Measurements from ENCODE around the gene STARD13. TPM values are rescaled to one million over a fixed set of nuclear protein-coding genes. Genes with fewer than 3 reads are reported as not detected.

The STARD13 gene
- total RNA-seq, 1 experiment from 2014 or later: 2.1 TPM

DNA sequence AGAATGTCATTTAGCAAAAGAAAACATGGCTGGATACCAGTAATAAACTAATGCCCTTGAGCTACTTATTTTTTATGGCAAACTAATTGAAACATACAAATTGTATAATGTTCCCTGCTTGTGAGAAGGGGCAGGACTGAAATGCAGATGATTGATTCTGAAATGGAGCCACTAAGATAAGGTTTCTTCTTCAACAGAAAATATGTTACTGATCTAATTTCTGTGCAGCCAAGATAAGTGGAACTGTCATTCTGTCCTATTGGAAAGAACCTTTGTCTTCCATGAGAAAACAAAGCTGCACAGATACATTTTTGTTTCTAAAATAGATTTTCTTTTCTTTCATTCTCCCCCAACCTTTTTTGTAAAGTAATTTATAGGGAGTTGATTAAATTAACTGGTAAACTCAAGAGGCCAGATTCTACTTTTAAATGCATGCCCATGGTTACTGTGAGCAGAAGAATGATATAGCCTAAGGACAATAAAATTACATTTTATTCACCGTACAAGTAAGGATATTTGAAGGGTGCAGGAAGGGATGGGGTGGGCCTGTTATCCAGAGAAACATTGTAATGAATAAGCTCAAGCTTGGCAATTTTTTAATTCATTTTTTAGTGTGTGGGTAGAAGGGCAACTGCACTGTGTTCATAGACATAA lies 39.9 kb downstream of the STARD13 start:
- H3K79me1 ChIP-seq (ENCODE audit: insufficient read depth, low read depth, low read length, poor library complexity, severe bottlenecking): no peaks in the 10 kb centered on the region
- no peaks in the 10 kb centered on the region for H3K27me3 ChIP-seq (ENCODE audit: insufficient read depth, low read length)
- no peak overlapping the region for H3K23ac ChIP-seq (ENCODE audit: insufficient read length, low read depth, low read length)
- H3K36me3 Mint-ChIP-seq (ENCODE audit: insufficient read depth in 1 of 3, low read depth in 3 of 3): peaks cover 8 to 12% (median 12%) of the 10 kb centered on the region in 3 experiments
- H3K79me2 ChIP-seq (ENCODE audit: insufficient read depth, low read length): no peaks in the 10 kb centered on the region
- H3K4me2 ChIP-seq (ENCODE audit: insufficient read depth, insufficient read length, low read length): no peak overlapping the region
- no peaks in the 10 kb centered on the region for H4K20me1 ChIP-seq (ENCODE audit: control insufficient read depth, insufficient read depth, insufficient read length)
- H3K9me3 Mint-ChIP-seq: peaks cover 13 to 14% of the 10 kb centered on the region in 2 experiments; a peak in 4 of 5 replicates
- TF ChIP-seq, protein P1, sequence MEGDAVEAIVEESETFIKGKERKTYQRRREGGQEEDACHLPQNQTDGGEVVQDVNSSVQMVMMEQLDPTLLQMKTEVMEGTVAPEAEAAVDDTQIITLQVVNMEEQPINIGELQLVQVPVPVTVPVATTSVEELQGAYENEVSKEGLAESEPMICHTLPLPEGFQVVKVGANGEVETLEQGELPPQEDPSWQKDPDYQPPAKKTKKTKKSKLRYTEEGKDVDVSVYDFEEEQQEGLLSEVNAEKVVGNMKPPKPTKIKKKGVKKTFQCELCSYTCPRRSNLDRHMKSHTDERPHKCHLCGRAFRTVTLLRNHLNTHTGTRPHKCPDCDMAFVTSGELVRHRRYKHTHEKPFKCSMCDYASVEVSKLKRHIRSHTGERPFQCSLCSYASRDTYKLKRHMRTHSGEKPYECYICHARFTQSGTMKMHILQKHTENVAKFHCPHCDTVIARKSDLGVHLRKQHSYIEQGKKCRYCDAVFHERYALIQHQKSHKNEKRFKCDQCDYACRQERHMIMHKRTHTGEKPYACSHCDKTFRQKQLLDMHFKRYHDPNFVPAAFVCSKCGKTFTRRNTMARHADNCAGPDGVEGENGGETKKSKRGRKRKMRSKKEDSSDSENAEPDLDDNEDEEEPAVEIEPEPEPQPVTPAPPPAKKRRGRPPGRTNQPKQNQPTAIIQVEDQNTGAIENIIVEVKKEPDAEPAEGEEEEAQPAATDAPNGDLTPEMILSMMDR (conservative IDR thresholded peaks at IDR 0.05): no peak
- no peak overlapping the region for H3K4me3 Mint-ChIP-seq
- peaks cover 0 to 3% of the 10 kb centered on the region in 2 experiments; a peak in 1 of 4 replicates for H3K4me1 Mint-ChIP-seq
- no peak overlapping the region for H2BK15ac ChIP-seq (ENCODE audit: low read depth, low read length)
- no peak overlapping the region for H3K9ac ChIP-seq (ENCODE audit: extremely low read depth, insufficient read length, low read length)
- H4K5ac ChIP-seq (ENCODE audit: insufficient read length, low read depth, low read length): no peak overlapping the region
- H3K9me3 ChIP-seq (ENCODE audit: control insufficient read depth, low read depth, low read length): no peaks in the 10 kb centered on the region
- no peak overlapping the region for H2AFZ ChIP-seq (ENCODE audit: low read length)
- no peak overlapping the region for H3K27ac ChIP-seq (ENCODE audit: insufficient read length, low read depth, low read length)
- no peak overlapping the region for H2BK12ac ChIP-seq (ENCODE audit: insufficient read length, low read depth, low read length)
- no peak overlapping the region for H3K56ac ChIP-seq (ENCODE audit: insufficient read length, low read depth, low read length)
- H4K8ac ChIP-seq (replicated peaks; ENCODE audit: insufficient read length, low read depth, low read length): no peak overlapping the region
- H3K4me1 ChIP-seq (ENCODE audit: insufficient read depth, low read length): no peaks in the 10 kb centered on the region
- WGBS (ENCODE audit: extremely low coverage, insufficient read length, low lambda C conversion rate): no CpG with 5 or more reads among the region's 1 CpG
- H3T11ph ChIP-seq (ENCODE audit: low read length): no peak overlapping the region
- no peak overlapping the region for H3K18ac ChIP-seq (ENCODE audit: insufficient read length, low read depth, low read length)
- H3K4ac ChIP-seq (ENCODE audit: low read depth, low read length): no peak overlapping the region
- H2BK120ac ChIP-seq (ENCODE audit: low read depth, low read length, poor library complexity, severe bottlenecking): no peak overlapping the region
- no peak overlapping the region for H4K91ac ChIP-seq (ENCODE audit: insufficient read length, low read depth, low read length)
- no peak overlapping the region for H2BK5ac ChIP-seq (ENCODE audit: insufficient read length, low read length)
- H3K14ac ChIP-seq (ENCODE audit: insufficient read depth, low read length): no peak overlapping the region
- H2BK20ac ChIP-seq (ENCODE audit: low read depth, low read length, poor library complexity, severe bottlenecking): no peak overlapping the region
- DNase-seq: no peak
- H3K23me2 ChIP-seq (ENCODE audit: insufficient read length, low read depth, low read length, poor library complexity, severe bottlenecking): no peaks in the 10 kb centered on the region
- H3K27ac Mint-ChIP-seq: no peak overlapping the region
- no peak overlapping the region for H2AK5ac ChIP-seq (ENCODE audit: insufficient read length, low read length)
- no peaks in the 10 kb centered on the region for H3K27me3 Mint-ChIP-seq (ENCODE audit: low read depth)

Measured in H9 (cell line).